NCI-H446 (cell line): ENCODE data around the gene DDB1.
A peak's percentile ranks its signal among the peaks of the same experiment; 100 is the strongest.

Experiments used
- DNase-seq, 2 experiments: peaks; one replicate each; lab custom pipeline; 2025; lab: John Stamatoyannopoulos, UW

DDB1 gene

DNA sequence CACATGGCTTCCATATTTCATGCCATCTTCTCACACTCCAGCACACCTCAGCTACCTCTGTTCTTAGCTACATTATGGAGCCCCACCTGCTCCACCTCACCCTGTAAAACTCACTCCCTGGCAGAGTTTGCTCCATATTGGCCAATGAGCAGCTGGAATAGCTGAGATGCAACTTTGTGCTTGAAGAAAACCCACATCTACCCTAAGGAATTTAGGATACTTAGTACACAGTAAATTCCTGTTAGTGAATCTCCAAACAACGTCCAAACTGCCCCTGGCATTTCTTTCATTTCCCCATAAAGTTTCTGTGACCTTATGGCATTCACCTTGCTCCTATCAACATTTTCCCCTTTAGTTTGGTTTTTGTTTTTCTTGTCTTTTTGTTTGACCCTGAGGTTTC lies 35.6 kb downstream of the DDB1 start:
- DNase-seq = no peak

DNA sequence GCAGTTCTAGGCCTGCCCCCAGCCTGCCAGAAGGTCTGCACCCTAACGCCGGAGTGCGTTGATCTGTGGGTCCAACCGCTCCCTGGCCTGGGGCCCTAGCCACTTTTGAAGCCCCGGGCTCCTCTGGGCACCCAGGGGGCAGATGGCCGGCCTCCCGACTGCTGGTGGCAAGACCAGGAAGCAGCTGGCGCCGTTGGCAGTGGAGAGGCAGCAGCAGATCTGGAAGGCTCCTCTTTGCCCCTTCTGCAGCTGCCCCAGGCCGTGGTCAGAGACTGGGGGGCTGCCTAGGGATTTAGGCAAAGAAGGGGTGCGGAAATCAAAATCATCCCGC lies 37.3 kb downstream of the DDB1 start:
- DNase-seq = no peak

GRCh38 chr11:61294717-61295595 lies 37.9 kb downstream of the DDB1 start, which contains the start of gene VWCE:
VWCE (minus strand) TSS chr11:61295316; CDS start chr11:61295037, 279 bp downstream.
- peak in 1 of 2 experiments; percentile 39 for DNase-seq

DNA sequence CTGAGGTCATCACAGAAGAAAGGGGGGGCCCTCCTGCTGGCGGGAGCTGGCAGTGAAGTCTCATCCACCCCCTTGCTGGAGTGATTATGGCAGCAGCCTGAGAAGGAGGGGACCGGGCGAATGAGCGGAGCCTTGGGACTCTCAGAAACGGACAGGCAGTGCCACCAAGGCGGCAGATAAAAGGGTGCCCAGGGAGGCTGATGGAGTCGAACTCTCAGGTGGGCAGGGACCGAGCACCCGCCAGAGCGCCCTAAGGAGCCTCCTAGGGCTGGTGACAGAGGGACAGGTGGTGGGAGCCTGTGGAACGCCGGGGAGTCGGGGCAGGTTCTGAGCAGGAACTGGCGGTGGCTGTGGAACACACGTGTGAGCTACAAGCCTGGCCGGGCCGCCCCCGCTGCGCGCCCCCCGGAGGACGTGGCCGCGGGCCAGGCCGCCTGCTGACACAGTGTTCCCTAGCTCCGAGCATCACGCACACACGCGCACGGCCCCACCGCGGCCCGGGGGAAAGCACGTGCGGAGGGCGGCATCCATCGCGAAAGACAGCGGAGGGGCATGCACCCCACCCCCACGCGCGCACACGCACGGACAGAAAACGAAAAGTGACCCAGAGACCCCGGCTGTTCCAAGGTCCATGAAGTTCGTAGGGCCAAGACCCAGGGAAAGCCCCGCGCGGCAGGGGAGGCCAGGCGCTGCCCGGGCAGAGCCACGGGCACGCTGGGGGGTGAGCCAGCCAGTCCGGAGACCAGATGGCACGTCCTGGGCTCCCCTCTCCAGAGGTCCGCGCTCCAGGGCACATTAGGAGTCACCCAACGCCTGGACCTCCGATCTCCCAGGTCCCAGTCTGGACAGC lies 38.8 kb downstream of the DDB1 start:
- peak in 1 of 2 experiments; percentile 26 for DNase-seq

DNA sequence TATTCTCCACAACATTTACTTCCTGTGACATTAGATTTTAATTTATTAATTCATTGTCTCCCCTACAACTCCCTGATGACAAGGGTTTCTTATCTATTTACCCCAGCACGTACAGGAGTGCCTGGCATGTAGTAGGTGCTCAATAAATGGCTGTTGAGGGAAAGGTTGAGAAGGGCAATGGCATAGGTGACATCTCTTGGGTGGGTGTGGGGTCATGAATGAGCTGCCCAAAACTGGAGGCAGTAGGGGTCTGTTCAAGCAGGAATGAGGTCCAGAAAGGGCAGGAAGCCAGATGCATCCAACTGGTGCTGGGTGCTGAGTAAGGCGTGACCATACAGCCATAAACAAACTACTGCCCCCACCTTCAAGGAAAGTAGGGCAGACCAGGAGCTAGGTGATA lies 40.5 kb downstream of the DDB1 start:
- DNase-seq = no peak

DNA sequence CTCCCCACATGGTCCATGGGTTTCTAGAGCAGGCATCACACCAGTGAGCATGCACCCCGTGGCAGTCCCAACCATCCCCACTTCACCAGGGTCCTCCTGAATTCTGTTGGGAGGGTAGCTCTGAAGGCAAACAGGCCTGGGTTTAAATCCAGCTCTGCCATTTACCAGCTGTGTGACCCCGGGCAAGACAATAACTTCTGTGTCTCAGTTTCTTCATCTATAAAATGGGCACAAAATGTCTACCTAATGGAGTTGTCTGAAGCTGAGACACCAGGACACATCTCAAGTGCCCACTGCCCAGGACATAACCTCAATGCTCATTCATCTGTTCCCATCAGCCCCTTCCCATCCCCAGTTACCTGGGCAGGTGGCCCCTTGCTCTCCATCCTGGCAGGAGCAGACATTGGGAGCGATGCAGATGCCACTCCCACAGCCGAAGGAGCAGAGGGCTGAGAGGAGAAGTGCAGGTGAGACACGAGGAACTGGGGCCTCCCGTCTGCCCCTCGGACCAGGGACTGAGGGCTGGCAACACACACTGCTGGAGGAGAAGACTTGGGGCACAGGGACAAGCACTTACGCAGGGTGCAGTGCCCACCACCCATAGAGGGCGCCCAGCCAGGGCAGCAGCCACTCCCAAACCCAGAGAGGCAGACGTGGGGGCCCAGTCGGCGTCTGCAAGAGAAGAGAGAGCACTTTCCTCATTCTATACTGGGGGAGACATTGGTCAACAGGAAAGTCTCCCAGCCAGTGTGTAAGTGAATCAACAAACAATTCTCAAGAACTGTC lies 41.8 kb downstream of the DDB1 start:
- DNase-seq = no peak

- no peak for DNase-seq
Observed at GRCh38 chr11:61287338-61287977, 45.4 kb downstream of the DDB1 start.

GRCh38 chr11:61283613-61284012 lies 49.3 kb downstream of the DDB1 start:
- DNase-seq = no peak

GRCh38 chr11:61281581-61282250 lies 51.2 kb downstream of the DDB1 start:
- DNase-seq = no peak

- no peak for DNase-seq
Observed at GRCh38 chr11:61280883-61281580, 51.9 kb downstream of the DDB1 start.

- no peak for DNase-seq
Observed at GRCh38 chr11:61279934-61280659, 52.8 kb downstream of the DDB1 start.

DNA sequence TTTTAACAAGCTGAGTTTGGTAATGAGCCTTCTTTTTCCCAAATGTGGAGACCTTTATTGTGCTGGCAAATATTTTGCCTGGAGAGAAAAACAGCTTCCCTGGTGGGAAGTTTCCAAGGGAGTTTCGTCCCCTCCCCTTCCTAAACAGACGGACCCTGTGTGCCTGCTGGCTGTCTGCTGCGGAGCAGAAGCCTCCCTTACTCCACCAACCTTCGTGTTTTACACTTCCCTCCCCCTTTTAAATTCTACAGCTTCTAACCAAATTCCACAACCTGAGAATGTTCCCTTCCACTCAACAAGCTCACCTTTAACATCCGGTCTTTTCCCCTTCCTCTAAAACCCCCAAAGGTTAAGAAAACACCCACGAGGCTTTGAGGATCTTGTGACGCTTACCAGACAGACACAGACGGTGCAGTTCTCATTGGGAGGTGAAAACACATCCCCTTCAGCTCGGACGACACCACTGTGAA lies 54.9 kb downstream of the DDB1 start:
- DNase-seq = no peak

- no peak for DNase-seq
Observed at GRCh38 chr11:61277186-61278000, 55.5 kb downstream of the DDB1 start.

DNA sequence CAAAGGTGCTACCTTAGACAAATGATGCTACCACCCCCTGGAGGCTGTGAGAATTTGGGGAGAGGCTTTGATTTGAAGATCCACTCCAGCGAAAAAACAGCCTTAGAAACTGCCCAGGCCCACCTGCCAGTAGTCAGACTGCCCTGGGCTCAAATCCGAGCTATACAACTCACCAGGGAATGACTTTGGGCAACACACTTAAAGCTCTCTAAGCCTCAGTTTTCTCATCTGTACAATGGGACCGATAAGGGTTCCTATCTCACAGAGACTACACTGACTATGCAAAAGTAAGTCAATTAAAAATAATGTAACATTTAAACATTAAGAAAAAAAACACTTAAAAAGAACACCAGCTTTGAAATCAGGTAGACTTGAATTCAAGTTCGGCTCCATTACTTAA lies 57.7 kb downstream of the DDB1 start:
- no peak for DNase-seq

GRCh38 chr11:61274084-61274483 lies 58.8 kb downstream of the DDB1 start:
- no peak for DNase-seq

DNA sequence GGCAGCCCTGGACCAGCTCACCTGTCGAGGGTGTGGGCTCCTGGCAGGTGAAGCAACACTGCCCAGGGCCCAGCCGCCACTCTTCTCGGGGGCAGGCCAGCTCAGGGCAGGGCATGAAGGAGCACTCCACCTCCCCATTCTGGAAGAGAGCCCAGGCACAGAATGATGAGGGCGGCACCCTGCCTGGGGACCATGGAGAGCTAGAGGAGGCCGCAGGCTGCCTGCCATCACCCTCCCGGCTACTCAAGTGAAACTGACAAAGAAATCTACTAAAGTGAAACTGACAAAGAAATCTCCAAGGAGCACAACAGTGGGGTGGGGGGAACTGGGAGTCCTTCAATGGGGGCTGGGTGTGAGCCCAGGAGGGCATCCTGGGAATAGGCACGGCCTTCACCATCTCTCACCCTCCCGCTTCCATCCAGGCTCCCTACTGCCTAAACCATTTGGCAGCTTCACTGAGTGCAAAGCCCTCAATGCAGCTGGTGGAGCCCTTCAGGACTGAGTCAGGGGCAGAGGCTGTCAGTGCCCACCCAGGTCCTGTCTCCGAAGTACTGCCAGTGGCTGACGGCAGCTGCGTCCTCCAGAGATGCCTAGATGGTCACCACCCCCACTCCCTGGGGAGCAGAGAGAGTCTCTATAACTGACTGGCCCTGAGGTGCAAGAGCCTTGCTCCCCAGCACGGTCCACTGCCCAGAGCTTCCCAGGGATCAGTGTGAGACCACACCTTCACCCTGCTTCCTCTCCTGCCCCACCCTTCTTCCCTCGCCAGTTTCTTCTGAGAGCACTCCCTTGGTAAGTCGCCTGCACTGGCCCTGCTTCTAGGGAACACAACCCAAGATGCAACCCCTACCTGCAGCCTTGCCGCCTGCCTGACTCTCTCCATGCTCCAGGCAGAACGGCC lies 59.5 kb downstream of the DDB1 start:
- no peak for DNase-seq

- DNase-seq = no peak
Observed at GRCh38 chr11:61272731-61273130, 60.2 kb downstream of the DDB1 start.
